Smooth muscle cell (in vitro differentiated cells): ENCODE data around the gene EPHB2. TPM values are rescaled to one million over a fixed set of nuclear protein-coding genes. Genes with fewer than 3 reads are reported as not detected.

Source experiments
- DNase-seq: peaks from one replicate; lab custom pipeline; 2025; ENCODE audit not compliant: unreplicated experiment; lab: John Stamatoyannopoulos, UW
- H2AFZ ChIP-seq: fragments of 200-600 bp; sonication (generic); 2 replicates; pipeline ENCODE4 v1.6.0; 2016; ENCODE audit warnings: antibody characterized with exemption, low read depth, mild to moderate bottlenecking
- H3F3A ChIP-seq: fragments of 200-600 bp; sonication (generic); 2 replicates; pipeline ENCODE4 v1.6.0; 2017; ENCODE audit warnings: antibody characterized with exemption, low read depth
- H3K27ac ChIP-seq: fragments of 200-600 bp; sonication (generic); 2 replicates; pipeline ENCODE4 v1.5.1; 2016; ENCODE audit warnings: low read depth, mild to moderate bottlenecking
- H3K27me3 ChIP-seq: fragments of 200-600 bp; sonication (generic); 2 replicates; pipeline ENCODE4 v1.6.1; 2016; ENCODE audit warnings: low read depth, mild to moderate bottlenecking
- H3K36me3 ChIP-seq: fragments of 200-600 bp; sonication (generic); 2 replicates; pipeline ENCODE4 v1.5.1; 2016; ENCODE audit warnings: low read depth
- H3K4me1 ChIP-seq: fragments of 200-600 bp; sonication (generic); 2 replicates; pipeline ENCODE4 v1.5.1; 2016; ENCODE audit warnings: low read depth
- H3K4me2 ChIP-seq: fragments of 200-600 bp; sonication (generic); 2 replicates; pipeline ENCODE4 v1.6.0; 2016; ENCODE audit warnings: mild to moderate bottlenecking
- H3K4me3 ChIP-seq: fragments of 200-600 bp; sonication (generic); 2 replicates; pipeline ENCODE4 v1.5.1; 2016; ENCODE audit warnings: mild to moderate bottlenecking
- H3K79me2 ChIP-seq: fragments of 200-600 bp; sonication (generic); 2 replicates; pipeline ENCODE4 v1.6.0; 2016; ENCODE audit warnings: low read depth, mild to moderate bottlenecking
- H3K9ac ChIP-seq: fragments of 200-600 bp; sonication (generic); 2 replicates; pipeline ENCODE4 v1.6.0; 2016; ENCODE audit warnings: low read depth
- H3K9me3 ChIP-seq: fragments of 200-600 bp; sonication (generic); replicated peaks from 2 replicates; pipeline ENCODE4 v1.5.1; 2016; ENCODE audit warnings: low read depth
- H4K20me1 ChIP-seq: fragments of 200-600 bp; sonication (generic); 2 replicates; pipeline ENCODE4 v1.6.0; 2016; ENCODE audit warnings: low read depth
- WGBS: methylation state at CpG from one replicate; pipeline ENCODE4 v1.1.7; 2016; ENCODE audit warnings: low lambda C conversion rate; 5-methylcytosine and 5-hydroxymethylcytosine counted together
- polyA plus RNA-seq: library from polyadenylated mRNA; unstranded; fragments of >200 nt; fragmentation: Nextera tagmentation; extraction: Ambion mirVana; gene quantifications from 2 replicates; pipeline ENCODE4 v1.2.1, GENCODE V29; 2016
- total RNA-seq: library from RNA; depleted of rRNA; stranded (reverse); fragments of >200 nt; gene quantifications from 2 replicates; pipeline ENCODE4 v1.2.3, GENCODE V29; 2014
- TF ChIP-seq, protein P1 (sequence below): fragments of 200-600 bp; sonication (generic); IDR thresholded peaks from 2 replicates; pipeline ENCODE4 v1.5.1; 2017; ENCODE audit warnings: borderline replicate concordance, mild to moderate bottlenecking, antibody characterized with exemption; ENCODE audit not compliant: insufficient read depth, poor library complexity, severe bottlenecking

The EPHB2 gene
- total and polyA plus RNA-seq, 2 experiments from 2014 or later = 1.1 to 6.7 TPM

DNA sequence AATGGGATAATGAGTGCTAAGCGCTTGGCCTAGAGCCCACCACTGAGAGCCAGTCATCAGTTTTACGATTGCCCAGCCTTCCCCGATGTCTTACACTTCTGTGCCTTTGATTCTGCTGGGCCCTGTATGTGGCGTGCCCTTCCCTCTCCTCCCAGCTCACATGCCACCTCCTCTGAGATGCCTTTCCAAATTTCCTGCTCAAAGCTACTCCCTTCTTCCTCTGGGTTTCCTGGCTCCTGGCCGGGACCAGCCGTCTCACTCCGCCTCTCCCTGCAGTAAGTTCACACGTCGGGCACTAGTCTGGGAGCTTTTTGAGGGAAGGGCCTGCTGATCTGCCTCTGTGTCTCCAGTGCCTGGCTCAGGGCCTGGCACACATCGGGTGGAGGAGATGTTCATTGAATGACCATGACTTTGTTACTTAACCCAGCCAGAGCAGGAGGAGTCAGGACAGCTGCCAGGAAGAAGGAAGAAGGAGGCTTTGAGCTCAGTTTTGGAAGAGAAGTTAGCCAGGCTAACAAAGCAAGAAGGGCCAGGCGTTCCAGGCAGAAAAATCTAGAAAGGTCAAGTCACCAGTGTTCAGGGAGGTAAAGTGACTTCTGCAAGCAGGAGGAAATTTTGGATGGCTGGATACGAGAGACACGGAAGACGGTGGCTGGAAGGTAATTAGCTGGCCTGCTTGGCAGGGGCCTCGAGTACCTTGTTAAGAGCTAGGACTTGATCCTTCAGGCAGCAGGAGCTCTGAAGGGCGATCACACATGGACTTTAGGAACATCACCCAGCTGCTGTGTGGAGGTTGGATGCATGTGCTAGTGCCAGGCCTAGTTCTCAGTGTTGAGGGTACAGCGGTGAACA is 63.6 kb downstream of the EPHB2 start:
- peaks cover 18% of the 10 kb centered on the region for H3K4me1 ChIP-seq
- H3K27ac ChIP-seq = no peak overlapping the region
- H3K4me2 ChIP-seq = no peak overlapping the region
- H3K4me3 ChIP-seq = no peak overlapping the region
- H3K9ac ChIP-seq = no peak overlapping the region
- no peaks in the 10 kb centered on the region for H3K79me2 ChIP-seq
- TF ChIP-seq, protein P1, sequence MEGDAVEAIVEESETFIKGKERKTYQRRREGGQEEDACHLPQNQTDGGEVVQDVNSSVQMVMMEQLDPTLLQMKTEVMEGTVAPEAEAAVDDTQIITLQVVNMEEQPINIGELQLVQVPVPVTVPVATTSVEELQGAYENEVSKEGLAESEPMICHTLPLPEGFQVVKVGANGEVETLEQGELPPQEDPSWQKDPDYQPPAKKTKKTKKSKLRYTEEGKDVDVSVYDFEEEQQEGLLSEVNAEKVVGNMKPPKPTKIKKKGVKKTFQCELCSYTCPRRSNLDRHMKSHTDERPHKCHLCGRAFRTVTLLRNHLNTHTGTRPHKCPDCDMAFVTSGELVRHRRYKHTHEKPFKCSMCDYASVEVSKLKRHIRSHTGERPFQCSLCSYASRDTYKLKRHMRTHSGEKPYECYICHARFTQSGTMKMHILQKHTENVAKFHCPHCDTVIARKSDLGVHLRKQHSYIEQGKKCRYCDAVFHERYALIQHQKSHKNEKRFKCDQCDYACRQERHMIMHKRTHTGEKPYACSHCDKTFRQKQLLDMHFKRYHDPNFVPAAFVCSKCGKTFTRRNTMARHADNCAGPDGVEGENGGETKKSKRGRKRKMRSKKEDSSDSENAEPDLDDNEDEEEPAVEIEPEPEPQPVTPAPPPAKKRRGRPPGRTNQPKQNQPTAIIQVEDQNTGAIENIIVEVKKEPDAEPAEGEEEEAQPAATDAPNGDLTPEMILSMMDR = no peak
- H3K36me3 ChIP-seq = no peaks in the 10 kb centered on the region
- no peak overlapping the region for H2AFZ ChIP-seq
- DNase-seq = no peak
- no peaks in the 10 kb centered on the region for H3F3A ChIP-seq
- WGBS = 85% methylated on average over 17 of the region's 17 CpGs
- H3K9me3 ChIP-seq = no peaks in the 10 kb centered on the region
- peaks cover 97% of the 10 kb centered on the region for H3K27me3 ChIP-seq
- no peaks in the 10 kb centered on the region for H4K20me1 ChIP-seq

DNA sequence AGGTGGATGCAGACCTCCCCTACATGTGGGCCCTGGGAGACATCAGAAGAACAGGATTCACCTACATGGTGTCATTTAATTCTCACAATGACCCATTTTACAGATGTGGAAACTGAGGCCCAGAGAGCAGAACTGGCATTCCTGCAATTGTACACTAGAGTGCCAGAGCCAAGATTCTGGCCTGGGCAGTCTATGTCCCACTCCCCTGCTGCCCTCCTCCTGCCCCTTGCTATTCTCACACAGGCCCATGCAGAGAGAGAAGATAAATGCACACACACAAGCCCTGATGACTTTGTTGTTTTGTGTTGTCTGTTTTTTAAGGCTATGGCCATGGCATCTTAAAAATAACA is 64.2 kb downstream of the EPHB2 start:
- DNase-seq = no peak
- Histone ChIP-seq H3K27me3 (peaks cover 97% of the 10 kb centered on the region), H2AFZ (no peak overlapping the region), H3K36me3 (no peaks in the 10 kb centered on the region), H3K79me2 (no peaks in the 10 kb centered on the region), H4K20me1 (no peaks in the 10 kb centered on the region), H3K4me2 (no peak overlapping the region), H3K9me3 (no peaks in the 10 kb centered on the region), H3K27ac (no peak overlapping the region), H3K9ac (no peak overlapping the region), H3F3A (no peaks in the 10 kb centered on the region), H3K4me1 (peaks cover 18% of the 10 kb centered on the region), H3K4me3 (no peak overlapping the region)
- TF ChIP-seq, protein P1 = no peak

DNA sequence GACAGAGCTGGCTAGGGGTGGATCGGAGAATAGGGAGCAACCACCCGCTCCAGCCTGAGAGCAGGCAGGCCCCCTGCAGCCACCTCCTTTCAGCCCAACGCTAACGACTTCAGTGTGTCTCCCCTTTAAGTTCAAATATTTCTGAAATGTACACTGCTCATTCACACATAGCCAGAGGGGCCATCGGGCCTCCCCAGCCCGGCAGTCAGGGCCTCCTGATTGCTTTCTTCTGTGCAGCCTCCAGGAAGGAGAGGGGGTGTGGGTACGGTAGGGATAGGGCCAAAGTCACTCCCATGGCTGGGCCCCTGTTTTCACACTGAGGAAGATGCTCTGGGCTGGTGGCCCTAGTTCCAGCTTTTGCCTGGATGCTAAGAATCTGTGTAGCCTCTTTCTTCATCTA is 64.8 kb downstream of the EPHB2 start:
- no peak for DNase-seq
- H3K4me2 ChIP-seq = no peak overlapping the region
- no peak overlapping the region for H2AFZ ChIP-seq
- H3K36me3 ChIP-seq = no peaks in the 10 kb centered on the region
- no peaks in the 10 kb centered on the region for H4K20me1 ChIP-seq
- H3F3A ChIP-seq = no peaks in the 10 kb centered on the region
- H3K9me3 ChIP-seq = no peaks in the 10 kb centered on the region
- peaks cover 97% of the 10 kb centered on the region for H3K27me3 ChIP-seq
- no peak overlapping the region for H3K4me3 ChIP-seq
- TF ChIP-seq, protein P1 = no peak
- WGBS = 74% methylated on average over 7 of the region's 7 CpGs
- H3K9ac ChIP-seq = no peak overlapping the region
- no peaks in the 10 kb centered on the region for H3K79me2 ChIP-seq
- H3K4me1 ChIP-seq = peaks cover 18% of the 10 kb centered on the region
- no peak overlapping the region for H3K27ac ChIP-seq
